Muscle of leg (tissue), 16 donors: ENCODE measurements around the gene SOX11. TPM values are rescaled to one million over a fixed set of nuclear protein-coding genes. Genes with fewer than 3 reads are reported as not detected.
"Not testable (repeated sequence)": the region's sequence is repeated elsewhere in the genome, so short reads cannot be mapped to it uniquely, and the experiment has no call there.

Experiments
- DNase-seq: peaks from one replicate; pipeline ENCODE4 v3.0.0; 2013
- H3K27ac ChIP-seq: one replicate; pipeline ENCODE4 v1.5.1; 2013; ENCODE audit warnings: mild to moderate bottlenecking, low read length, control low read depth
- H3K27me3 ChIP-seq: one replicate; pipeline ENCODE4 v1.6.1; 2013; ENCODE audit warnings: low read length; ENCODE audit not compliant: control insufficient read depth, insufficient read depth
- H3K36me3 ChIP-seq: one replicate; pipeline ENCODE4 v1.6.1; 2013; ENCODE audit warnings: low read length; ENCODE audit not compliant: control insufficient read depth, insufficient read depth
- H3K4me1 ChIP-seq: one replicate; pipeline ENCODE4 v1.6.1; 2013; ENCODE audit warnings: low read length; ENCODE audit not compliant: control insufficient read depth, insufficient read depth
- H3K4me3 ChIP-seq: one replicate; pipeline ENCODE4 v1.5.1; 2013; ENCODE audit warnings: low read length, control low read depth
- H3K9me3 ChIP-seq: replicated peaks from 2 replicates; pipeline ENCODE4 v1.6.1; 2013; ENCODE audit warnings: low read depth, low read length; ENCODE audit not compliant: control insufficient read depth
- WGBS: methylation state at CpG from one replicate; pipeline ENCODE4 v1.1.5; 2013; ENCODE audit warnings: missing lambda C conversion rate; ENCODE audit not compliant: insufficient coverage; 5-methylcytosine and 5-hydroxymethylcytosine counted together
- long read RNA-seq, 11 donors: transcript quantifications; one replicate each; lab custom pipeline, GENCODE V29; 2026
- polyA plus RNA-seq, 8 donors: library from polyadenylated mRNA; unstranded; fragments of 120-200 nt; gene quantifications; one replicate each; pipeline versions ENCODE4 v1.2.1 to v1.2.3, GENCODE V29; 2013; ENCODE audit warnings: inconsistent platforms in 1 of 8, low replicate concordance in 1 of 8; ENCODE audit not compliant: insufficient read length in 8 of 8, insufficient read depth in 1 of 8
- total RNA-seq: library from RNA; stranded (reverse); fragments of 120-200 nt; gene quantifications from one replicate; pipeline ENCODE4 v1.2.4, GENCODE V29; 2013

SOX11 gene
- total RNA-seq (13.2 TPM), polyA plus RNA-seq (10 to 100 TPM; 18.9 to 32.9 (median 27.8) TPM)
- long read RNA-seq, donor 1, full-length matches to known transcripts: 44 of 44 reads
- long read RNA-seq, donor 1, partial matches to known transcripts: 0 of 44 reads
- long read RNA-seq, donor 1, other reads (novel, unspliced or antisense): 0 of 44 reads
- long read RNA-seq, donor 2, full-length matches to known transcripts: 13 of 13 reads
- long read RNA-seq, donor 2, partial matches to known transcripts: 0 of 13 reads
- long read RNA-seq, donor 2, other reads (novel, unspliced or antisense): 0 of 13 reads
- long read RNA-seq, donor 3, full-length matches to known transcripts: 123 of 123 reads
- long read RNA-seq, donor 3, partial matches to known transcripts: 0 of 123 reads
- long read RNA-seq, donor 3, other reads (novel, unspliced or antisense): 0 of 123 reads
- long read RNA-seq, donor 4, full-length matches to known transcripts: 23 of 23 reads
- long read RNA-seq, donor 4, partial matches to known transcripts: 0 of 23 reads
- long read RNA-seq, donor 4, other reads (novel, unspliced or antisense): 0 of 23 reads
- long read RNA-seq, donor 5, full-length matches to known transcripts: 142 of 142 reads
- long read RNA-seq, donor 5, partial matches to known transcripts: 0 of 142 reads
- long read RNA-seq, donor 5, other reads (novel, unspliced or antisense): 0 of 142 reads
- long read RNA-seq, donor 6, full-length matches to known transcripts: 91 of 91 reads
- long read RNA-seq, donor 6, partial matches to known transcripts: 0 of 91 reads
- long read RNA-seq, donor 6, other reads (novel, unspliced or antisense): 0 of 91 reads
- long read RNA-seq, donor 7, full-length matches to known transcripts: 98 of 98 reads
- long read RNA-seq, donor 7, partial matches to known transcripts: 0 of 98 reads
- long read RNA-seq, donor 7, other reads (novel, unspliced or antisense): 0 of 98 reads
- long read RNA-seq, donor 8, full-length matches to known transcripts: 78 of 78 reads
- long read RNA-seq, donor 8, partial matches to known transcripts: 0 of 78 reads
- long read RNA-seq, donor 8, other reads (novel, unspliced or antisense): 0 of 78 reads
- long read RNA-seq, donor 9, full-length matches to known transcripts: 99 of 99 reads
- long read RNA-seq, donor 9, partial matches to known transcripts: 0 of 99 reads
- long read RNA-seq, donor 9, other reads (novel, unspliced or antisense): 0 of 99 reads
- long read RNA-seq, donor 10, full-length matches to known transcripts: 161 of 161 reads
- long read RNA-seq, donor 10, partial matches to known transcripts: 0 of 161 reads
- long read RNA-seq, donor 10, other reads (novel, unspliced or antisense): 0 of 161 reads
- long read RNA-seq, donor 11, full-length matches to known transcripts: 92 of 92 reads
- long read RNA-seq, donor 11, partial matches to known transcripts: 0 of 92 reads
- long read RNA-seq, donor 11, other reads (novel, unspliced or antisense): 0 of 92 reads

DNA sequence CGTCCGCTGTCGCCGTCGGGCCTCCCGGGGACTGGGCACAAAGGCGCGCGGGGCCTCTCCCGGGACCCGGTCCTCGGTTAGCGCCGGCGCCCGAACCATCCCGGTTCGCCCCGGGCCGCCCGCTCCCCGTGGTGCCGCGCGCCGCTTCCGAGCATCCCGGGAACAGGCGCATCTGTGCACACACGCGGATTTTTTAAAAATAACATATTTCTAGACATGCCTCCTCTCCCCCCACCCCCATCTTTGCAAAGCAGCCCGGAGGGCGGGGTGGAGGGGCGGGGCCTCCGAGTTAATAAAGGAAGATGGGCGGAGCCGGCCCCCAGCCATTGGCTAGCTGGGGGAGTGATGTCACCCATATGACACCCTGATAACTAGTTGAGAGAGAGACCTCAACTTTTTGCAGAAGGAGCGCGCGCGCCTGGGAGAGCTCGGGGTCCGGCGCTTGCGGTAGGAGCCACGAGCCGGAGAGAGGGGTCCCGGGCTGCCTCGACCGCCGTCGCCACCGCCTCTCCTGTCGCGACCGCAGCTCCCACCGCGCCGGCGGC is at the start of gene SOX11:
Gene SOX11, plus strand, starts transcription at position 400 of the 545 bp plus-strand sequence. CDS start 338 bp downstream, outside the sequence.
- Histone ChIP-seq H3K27ac (peak within 1 kb of the TSS; percentile 96), H3K4me3 (peak within 1 kb of the TSS; percentile 87), H3K9me3 (no peaks in the 10 kb centered on the region), H3K36me3 (no peaks in the 10 kb centered on the region), H3K4me1 (no peaks in the 10 kb centered on the region), H3K27me3 (peaks cover 3% of the 10 kb centered on the region)
- peak; percentile 99 for DNase-seq
- WGBS: under 1% methylated on average over 40 of the region's 60 CpGs

- H3K36me3 ChIP-seq, H3K4me1 ChIP-seq, H3K27ac ChIP-seq, H3K4me3 ChIP-seq, DNase-seq, H3K27me3 ChIP-seq, H3K9me3 ChIP-seq: not testable (repeated sequence)
- WGBS: no CpG with 5 or more reads among the region's 2 CpGs
These were observed 39.5 kb upstream of the SOX11 start for GRCh38 chr2:5652734-5653133.

- H3K9me3 ChIP-seq, H3K4me3 ChIP-seq, H3K27me3 ChIP-seq, DNase-seq, H3K36me3 ChIP-seq, H3K27ac ChIP-seq, H3K4me1 ChIP-seq: not testable (repeated sequence)
- 100% methylated on average over 1 of the region's 4 CpGs for WGBS
These were observed 38.4 kb upstream of the SOX11 start for GRCh38 chr2:5653756-5654155.

DNA sequence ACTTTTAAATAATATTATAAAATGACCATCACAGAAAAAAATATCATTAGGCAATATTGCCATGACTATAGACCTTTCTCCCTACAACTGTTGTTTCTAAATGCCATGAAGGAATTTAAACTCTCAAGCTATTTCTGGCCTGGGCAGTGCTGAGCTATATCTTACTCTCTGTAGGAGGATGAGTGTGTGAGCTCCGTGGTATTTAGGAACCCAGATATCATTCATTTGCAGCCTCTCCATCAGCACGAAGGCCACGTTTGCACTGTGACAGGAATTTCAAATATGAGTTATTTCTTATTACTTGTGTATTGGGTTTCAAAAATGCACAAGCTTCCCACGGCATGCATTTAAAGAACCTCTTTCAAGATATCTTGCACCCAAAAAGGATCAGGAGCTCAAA is 35.0 kb upstream of the SOX11 start:
- Histone ChIP-seq H3K36me3 (no peaks in the 10 kb centered on the region), H3K27me3 (no peaks in the 10 kb centered on the region), H3K27ac (no peak overlapping the region), H3K4me1 (peaks cover 2% of the 10 kb centered on the region), H3K4me3 (no peak overlapping the region), H3K9me3 (no peaks in the 10 kb centered on the region)
- WGBS: no CpG with 5 or more reads among the region's 4 CpGs
- no peak for DNase-seq

GRCh38 chr2:5660591-5660990 is 31.6 kb upstream of the SOX11 start:
- H3K4me3 ChIP-seq: no peak overlapping the region
- H3K9me3 ChIP-seq: no peaks in the 10 kb centered on the region
- no peaks in the 10 kb centered on the region for H3K36me3 ChIP-seq
- DNase-seq: no peak
- H3K27ac ChIP-seq: no peak overlapping the region
- peaks cover 2% of the 10 kb centered on the region for H3K4me1 ChIP-seq
- H3K27me3 ChIP-seq: no peaks in the 10 kb centered on the region
- WGBS: 44% methylated on average over 2 of the region's 3 CpGs

GRCh38 chr2:5661362-5661761 is 30.8 kb upstream of the SOX11 start:
- Histone ChIP-seq H3K36me3 (no peaks in the 10 kb centered on the region), H3K9me3 (no peaks in the 10 kb centered on the region), H3K4me1 (peaks cover 2% of the 10 kb centered on the region), H3K27ac (no peak overlapping the region), H3K27me3 (no peaks in the 10 kb centered on the region), H3K4me3 (no peak overlapping the region)
- no peak for DNase-seq
- WGBS: 50% methylated on average over 1 of the region's 5 CpGs

DNA sequence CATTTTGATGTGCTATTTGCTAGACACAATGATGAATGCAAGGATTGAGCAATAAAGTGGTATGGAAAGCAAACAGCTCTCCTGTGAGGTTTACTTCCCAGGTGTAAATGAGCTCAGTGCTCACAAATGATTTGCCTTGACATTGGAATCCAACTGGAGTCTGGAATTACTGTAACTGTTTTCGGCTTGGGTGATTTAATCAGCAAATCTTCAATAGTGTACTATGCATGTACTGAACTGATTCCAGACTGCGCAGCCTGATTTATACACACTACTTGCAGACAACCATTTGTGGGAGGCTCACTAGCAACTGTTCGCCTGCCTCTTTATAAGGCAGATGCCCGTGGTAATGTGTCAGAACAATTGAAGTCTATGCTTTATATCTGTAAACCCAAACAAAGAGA is 27.9 kb upstream of the SOX11 start:
- DNase-seq: no peak
- no peaks in the 10 kb centered on the region for H3K36me3 ChIP-seq
- H3K4me1 ChIP-seq: no peaks in the 10 kb centered on the region
- no peaks in the 10 kb centered on the region for H3K27me3 ChIP-seq
- H3K4me3 ChIP-seq: no peak overlapping the region
- WGBS: no CpG with 5 or more reads among the region's 4 CpGs
- no peaks in the 10 kb centered on the region for H3K9me3 ChIP-seq
- H3K27ac ChIP-seq: no peak overlapping the region

DNA sequence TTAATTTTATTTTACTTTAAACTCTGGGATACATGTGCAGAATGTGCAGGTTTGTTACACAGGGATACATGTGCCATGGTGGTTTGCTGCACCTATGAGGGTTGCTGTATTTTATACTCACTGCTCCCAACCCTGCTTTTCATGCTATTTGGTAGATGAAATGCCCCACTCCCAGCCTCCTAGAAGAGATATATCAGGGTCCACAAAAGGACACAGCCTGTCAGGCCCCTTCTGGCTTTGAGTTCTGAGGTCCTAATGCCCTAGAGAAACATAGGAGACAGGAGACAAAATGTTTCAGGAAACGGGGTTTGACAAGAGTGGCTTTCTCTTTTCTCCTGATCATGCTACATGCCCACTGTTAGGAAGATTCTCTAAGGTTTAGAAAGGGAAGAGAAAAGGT is 27.1 kb upstream of the SOX11 start:
- no peaks in the 10 kb centered on the region for H3K4me1 ChIP-seq
- no peak for DNase-seq
- no peak overlapping the region for H3K27ac ChIP-seq
- H3K27me3 ChIP-seq: no peaks in the 10 kb centered on the region
- H3K36me3 ChIP-seq: no peaks in the 10 kb centered on the region
- no CpG with 5 or more reads among the region's 1 CpG for WGBS
- no peaks in the 10 kb centered on the region for H3K9me3 ChIP-seq
- H3K4me3 ChIP-seq: no peak overlapping the region

GRCh38 chr2:5666798-5667197 is 25.4 kb upstream of the SOX11 start:
- Histone ChIP-seq H3K36me3 (no peaks in the 10 kb centered on the region), H3K4me3 (no peak overlapping the region), H3K27ac (no peak overlapping the region), H3K27me3 (no peaks in the 10 kb centered on the region), H3K4me1 (no peaks in the 10 kb centered on the region), H3K9me3 (no peaks in the 10 kb centered on the region)
- no peak for DNase-seq
- 81% methylated on average over 3 of the region's 4 CpGs for WGBS
